Astrocyte (in vitro differentiated cells and primary cell): Measurements from ENCODE around the gene CLEC4E. TPM values are rescaled to one million over a fixed set of nuclear protein-coding genes. Genes with fewer than 3 reads are reported as not detected.
"Not testable (repeated sequence)": the region's sequence is repeated elsewhere in the genome, so short reads cannot be mapped to it uniquely, and the experiment has no call there.

Source experiments
- DNase-seq: peaks from one replicate; pipeline ENCODE4 v3.0.0-alpha.2; 2010; ENCODE audit warnings: low read depth
- FAIRE-seq: peaks from 2 replicates; lab custom pipeline; 2011; peaks lifted over from hg19 to GRCh38; lab: Jason Lieb, UNC
- H2AFZ ChIP-seq: 2 replicates; pipeline ENCODE4 v1.6.0; 2012; ENCODE audit warnings: low read depth, low read length, inconsistent platforms
- H3K27ac ChIP-seq: 2 replicates; pipeline ENCODE4 v1.5.1; 2011; ENCODE audit warnings: low read depth, low read length, inconsistent platforms
- H3K27me3 ChIP-seq: 2 replicates; pipeline ENCODE4 v1.6.0; 2011; ENCODE audit warnings: low read length, inconsistent platforms; ENCODE audit not compliant: insufficient read depth
- H3K36me3 ChIP-seq: 2 replicates; pipeline ENCODE4 v1.5.1; 2011; ENCODE audit warnings: low read length, inconsistent platforms; ENCODE audit not compliant: insufficient read depth
- H3K4me1 ChIP-seq: 2 replicates; pipeline ENCODE4 v1.5.1; 2011; ENCODE audit warnings: low read length, inconsistent platforms; ENCODE audit not compliant: insufficient read depth
- H3K4me2 ChIP-seq: 2 replicates; pipeline ENCODE4 v1.6.0; 2012; ENCODE audit warnings: low read length, inconsistent platforms
- H3K4me3 ChIP-seq: 2 replicates; pipeline ENCODE4 v1.5.1; 2011; ENCODE audit warnings: low read depth, mild to moderate bottlenecking, low read length, inconsistent platforms; ENCODE audit not compliant: insufficient read depth
- H3K79me2 ChIP-seq: 2 replicates; pipeline ENCODE4 v1.6.0; 2012; ENCODE audit warnings: mild to moderate bottlenecking, low read length, inconsistent platforms; ENCODE audit not compliant: insufficient read depth
- H3K9ac ChIP-seq: 2 replicates; pipeline ENCODE4 v1.6.0; 2012; ENCODE audit warnings: mild to moderate bottlenecking, low read length, inconsistent platforms
- H3K9me3 ChIP-seq: 2 replicates; pipeline ENCODE4 v1.5.1; 2012; ENCODE audit warnings: low read depth, mild to moderate bottlenecking, low read length, inconsistent platforms; ENCODE audit not compliant: insufficient read depth
- H4K20me1 ChIP-seq: 2 replicates; pipeline ENCODE4 v1.6.0; 2012; ENCODE audit warnings: low read length, inconsistent platforms; ENCODE audit not compliant: insufficient read depth
- H3K27ac Mint-ChIP-seq: one replicate; pipeline ENCODE4 v1.8.0; 2021; ENCODE audit warnings: mild to moderate bottlenecking, mixed read lengths; ENCODE audit not compliant: unreplicated experiment
- H3K27me3 Mint-ChIP-seq: one replicate; pipeline ENCODE4 v1.8.0; 2021; ENCODE audit warnings: low read depth, mixed read lengths; ENCODE audit not compliant: unreplicated experiment
- H3K36me3 Mint-ChIP-seq: one replicate; pipeline ENCODE4 v1.8.0; 2021; ENCODE audit warnings: low read depth, mixed read lengths; ENCODE audit not compliant: unreplicated experiment
- H3K4me1 Mint-ChIP-seq: one replicate; pipeline ENCODE4 v1.8.0; 2021; ENCODE audit warnings: low read depth, mixed read lengths; ENCODE audit not compliant: unreplicated experiment
- H3K4me3 Mint-ChIP-seq: one replicate; pipeline ENCODE4 v1.8.0; 2021; ENCODE audit warnings: mild to moderate bottlenecking, moderate library complexity, mixed read lengths; ENCODE audit not compliant: unreplicated experiment
- H3K9me3 Mint-ChIP-seq: one replicate; pipeline ENCODE4 v1.8.0; 2021; ENCODE audit warnings: mild to moderate bottlenecking, mixed read lengths; ENCODE audit not compliant: unreplicated experiment
- CTCF ChIP-seq: IDR thresholded peaks from 2 replicates; pipeline ENCODE4 v1.5.1; 2011; ENCODE audit warnings: low read depth, mild to moderate bottlenecking, inconsistent platforms, low read length, moderate library complexity; ENCODE audit not compliant: insufficient read depth
- EZH2 ChIP-seq: IDR thresholded peaks from 2 replicates; pipeline ENCODE4 v1.6.1; 2012; ENCODE audit warnings: mild to moderate bottlenecking, low read length, inconsistent platforms; ENCODE audit not compliant: insufficient read depth
- total RNA-seq: library from RNA; stranded (reverse); gene quantifications from 2 replicates; pipeline ENCODE4 v1.2.1, GENCODE V29; 2021

The CLEC4E gene
- total RNA-seq, 1 donor from 2014 or later: not detected

GRCh38 chr12:8504351-8504750 is 36.4 kb downstream of the CLEC4E start:
- Histone ChIP-seq H3K27me3 (no peaks in the 10 kb centered on the region), H3K4me1 (no peaks in the 10 kb centered on the region), H3K27ac (no peak overlapping the region), H2AFZ (no peak overlapping the region), H3K79me2 (no peaks in the 10 kb centered on the region), H3K4me3 (no peak overlapping the region), H4K20me1 (no peaks in the 10 kb centered on the region), H3K4me2 (no peak overlapping the region), H3K9me3 (no peaks in the 10 kb centered on the region), H3K36me3 (no peaks in the 10 kb centered on the region), H3K9ac (no peak overlapping the region)
- no peaks in the 10 kb centered on the region for H3K36me3 Mint-ChIP-seq
- H3K9me3 Mint-ChIP-seq: no peaks in the 10 kb centered on the region
- no peak for DNase-seq
- H3K4me3 Mint-ChIP-seq: no peak overlapping the region
- no peak for FAIRE-seq
- H3K27me3 Mint-ChIP-seq: no peaks in the 10 kb centered on the region
- TF ChIP-seq EZH2 (no peak), CTCF (no peak)
- no peaks in the 10 kb centered on the region for H3K4me1 Mint-ChIP-seq
- H3K27ac Mint-ChIP-seq: no peak overlapping the region

- no peaks in the 10 kb centered on the region for H3K27me3 Mint-ChIP-seq
- H3K9ac ChIP-seq: no peak overlapping the region
- no peaks in the 10 kb centered on the region for H3K4me1 Mint-ChIP-seq
- H3K9me3 Mint-ChIP-seq: no peaks in the 10 kb centered on the region
- TF ChIP-seq CTCF: no peak
- TF ChIP-seq EZH2: no peak
- H3K36me3 Mint-ChIP-seq: no peaks in the 10 kb centered on the region
- FAIRE-seq (no peak), DNase-seq (no peak)
- H3K9me3 ChIP-seq: no peaks in the 10 kb centered on the region
- H3K4me3 Mint-ChIP-seq: no peak overlapping the region
- H2AFZ ChIP-seq: no peak overlapping the region
- H3K27ac Mint-ChIP-seq: no peak overlapping the region
- H3K27me3 ChIP-seq: no peaks in the 10 kb centered on the region
- H3K27ac ChIP-seq: no peak overlapping the region
- H3K4me1 ChIP-seq: no peaks in the 10 kb centered on the region
- no peak overlapping the region for H3K4me2 ChIP-seq
- no peak overlapping the region for H3K4me3 ChIP-seq
- H3K79me2 ChIP-seq: no peaks in the 10 kb centered on the region
- no peaks in the 10 kb centered on the region for H3K36me3 ChIP-seq
- no peaks in the 10 kb centered on the region for H4K20me1 ChIP-seq
These were observed 39.0 kb downstream of the CLEC4E start for GRCh38 chr12:8501720-8502119.

- no peaks in the 10 kb centered on the region for H3K9me3 ChIP-seq
- H3K27me3 Mint-ChIP-seq: no peaks in the 10 kb centered on the region
- H3K9me3 Mint-ChIP-seq: no peaks in the 10 kb centered on the region
- H3K4me2 ChIP-seq: no peak overlapping the region
- H3K4me1 ChIP-seq: no peaks in the 10 kb centered on the region
- H3K36me3 Mint-ChIP-seq: no peaks in the 10 kb centered on the region
- H3K4me1 Mint-ChIP-seq: no peaks in the 10 kb centered on the region
- no peak overlapping the region for H3K27ac Mint-ChIP-seq
- FAIRE-seq (no peak), DNase-seq (no peak)
- no peaks in the 10 kb centered on the region for H3K27me3 ChIP-seq
- H3K79me2 ChIP-seq: no peaks in the 10 kb centered on the region
- no peak overlapping the region for H2AFZ ChIP-seq
- H3K27ac ChIP-seq: no peak overlapping the region
- H4K20me1 ChIP-seq: no peaks in the 10 kb centered on the region
- TF ChIP-seq CTCF: no peak
- no peak for TF ChIP-seq EZH2
- no peak overlapping the region for H3K4me3 Mint-ChIP-seq
- no peak overlapping the region for H3K9ac ChIP-seq
- H3K4me3 ChIP-seq: no peak overlapping the region
- no peaks in the 10 kb centered on the region for H3K36me3 ChIP-seq
These were observed 41.1 kb downstream of the CLEC4E start for GRCh38 chr12:8499616-8500015.

- FAIRE-seq, H3K27me3 Mint-ChIP-seq, H3K27me3 ChIP-seq, H3K27ac ChIP-seq, H3K4me3 ChIP-seq, H3K9me3 ChIP-seq, H3K36me3 ChIP-seq, H3K4me1 Mint-ChIP-seq, DNase-seq, H3K27ac Mint-ChIP-seq, H2AFZ ChIP-seq, H3K4me2 ChIP-seq, H3K9me3 Mint-ChIP-seq, H3K79me2 ChIP-seq, H3K36me3 Mint-ChIP-seq, H3K4me3 Mint-ChIP-seq, H3K4me1 ChIP-seq, H4K20me1 ChIP-seq, H3K9ac ChIP-seq: not testable (repeated sequence)
These were observed 44.6 kb downstream of the CLEC4E start for GRCh38 chr12:8496074-8496473.
